COLO668 (cell line): Measurements from ENCODE around the gene STXBP1.

ENCODE experiments used
- DNase-seq: peaks from one replicate; lab custom pipeline; 2025; ENCODE audit not compliant: unreplicated experiment; lab: John Stamatoyannopoulos, UW

STXBP1 gene

DNA sequence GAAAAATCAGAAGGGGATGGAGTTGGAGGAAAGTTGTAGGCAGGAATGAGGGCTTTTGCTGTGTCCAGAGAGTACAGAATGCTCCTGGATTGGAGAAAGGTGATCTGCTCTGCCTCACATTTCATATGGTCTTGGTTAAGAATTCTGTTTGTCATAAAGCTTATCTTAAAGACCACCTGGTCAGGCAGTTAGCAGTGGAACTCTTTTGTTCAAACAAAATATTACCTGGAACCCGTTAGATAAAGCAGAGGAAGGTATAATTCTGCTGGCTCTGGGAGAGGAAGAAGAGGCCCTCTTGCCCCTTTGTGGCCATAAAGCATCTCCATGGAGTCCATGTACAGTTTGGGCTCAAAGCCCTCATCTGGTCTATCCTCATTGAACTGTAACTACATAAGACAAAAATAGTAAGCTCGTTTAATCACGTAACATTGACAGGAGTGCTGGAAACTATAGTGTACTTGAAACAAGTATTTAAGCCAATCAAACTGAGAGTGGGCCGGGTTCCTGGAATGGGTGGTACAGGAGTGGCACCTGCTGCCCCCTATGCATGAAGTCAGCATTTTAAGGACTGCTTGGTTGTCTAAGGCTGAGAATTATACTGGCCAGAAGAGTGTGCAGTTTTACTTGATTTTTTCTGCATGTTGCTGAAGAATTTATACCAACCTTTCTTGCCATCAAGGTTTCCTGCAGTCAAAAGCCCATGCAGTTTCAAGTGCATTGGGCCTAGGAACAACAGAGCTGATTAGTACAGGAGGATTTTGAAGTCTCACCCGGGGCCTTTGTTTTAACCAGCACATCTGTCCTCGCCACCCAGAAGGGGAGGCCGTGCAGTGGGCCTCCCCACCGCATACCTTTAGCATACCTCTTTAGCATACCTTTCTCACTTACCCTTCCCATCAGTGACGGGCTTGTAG is 39.9 kb downstream of the STXBP1 start:
- no peak for DNase-seq

DNA sequence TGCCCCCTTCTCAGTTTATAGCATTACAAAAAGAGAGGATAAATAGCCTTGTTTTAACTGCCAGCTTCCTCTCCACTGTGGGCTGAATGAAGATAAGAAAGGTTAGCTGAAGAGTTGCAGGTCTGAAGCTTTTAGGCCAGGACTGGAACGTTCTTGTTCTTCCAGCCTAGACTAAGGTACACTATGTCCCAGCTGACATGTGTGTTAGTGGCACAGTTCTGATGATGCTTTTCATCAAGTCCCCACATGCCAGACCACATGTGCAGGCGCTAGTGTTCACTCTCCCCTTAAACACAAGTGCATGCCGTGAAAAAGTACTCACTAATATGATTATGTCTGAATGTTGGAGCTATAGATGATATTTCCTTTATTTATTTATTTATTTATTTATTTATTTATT is 40.7 kb downstream of the STXBP1 start:
- DNase-seq = no peak

DNA sequence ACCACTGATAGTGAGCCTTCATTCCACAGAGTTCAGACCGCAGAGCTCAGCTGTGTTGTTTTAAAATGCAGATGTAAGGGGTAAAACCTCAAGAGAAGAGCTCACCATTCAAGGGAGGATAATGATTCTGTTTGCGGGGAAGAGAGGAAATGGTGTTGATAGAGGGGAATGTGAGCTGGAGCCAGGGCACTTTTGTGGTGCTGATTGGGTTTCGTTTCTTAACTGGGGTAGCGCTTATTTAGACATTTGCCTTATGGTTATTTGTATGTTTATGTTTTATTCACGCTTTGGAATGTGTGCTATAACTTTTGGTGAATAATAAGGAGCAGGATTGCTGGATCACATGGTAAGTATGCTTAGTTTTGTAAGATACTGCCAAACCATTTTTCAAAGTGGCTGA is 42.5 kb downstream of the STXBP1 start:
- no peak for DNase-seq

DNA sequence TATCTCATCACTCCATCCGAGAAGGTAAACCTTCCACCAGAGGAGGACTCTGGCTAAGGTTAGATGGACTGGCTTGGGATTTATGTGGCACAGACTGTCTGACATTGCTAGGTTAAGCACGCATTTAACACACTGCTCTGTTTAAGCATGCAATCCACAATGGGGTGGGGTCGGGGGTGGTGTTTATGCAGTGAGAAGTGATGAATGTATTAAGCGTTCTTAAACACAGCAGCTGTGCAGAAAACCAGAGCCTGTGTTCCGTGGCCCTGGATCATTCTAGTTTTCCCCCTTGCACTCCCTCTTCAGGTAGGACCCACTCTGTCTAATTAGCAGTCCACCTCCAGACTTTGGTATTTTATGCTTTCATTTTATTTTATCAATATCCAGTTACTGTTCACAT is 46.4 kb downstream of the STXBP1 start:
- DNase-seq = no peak

DNA sequence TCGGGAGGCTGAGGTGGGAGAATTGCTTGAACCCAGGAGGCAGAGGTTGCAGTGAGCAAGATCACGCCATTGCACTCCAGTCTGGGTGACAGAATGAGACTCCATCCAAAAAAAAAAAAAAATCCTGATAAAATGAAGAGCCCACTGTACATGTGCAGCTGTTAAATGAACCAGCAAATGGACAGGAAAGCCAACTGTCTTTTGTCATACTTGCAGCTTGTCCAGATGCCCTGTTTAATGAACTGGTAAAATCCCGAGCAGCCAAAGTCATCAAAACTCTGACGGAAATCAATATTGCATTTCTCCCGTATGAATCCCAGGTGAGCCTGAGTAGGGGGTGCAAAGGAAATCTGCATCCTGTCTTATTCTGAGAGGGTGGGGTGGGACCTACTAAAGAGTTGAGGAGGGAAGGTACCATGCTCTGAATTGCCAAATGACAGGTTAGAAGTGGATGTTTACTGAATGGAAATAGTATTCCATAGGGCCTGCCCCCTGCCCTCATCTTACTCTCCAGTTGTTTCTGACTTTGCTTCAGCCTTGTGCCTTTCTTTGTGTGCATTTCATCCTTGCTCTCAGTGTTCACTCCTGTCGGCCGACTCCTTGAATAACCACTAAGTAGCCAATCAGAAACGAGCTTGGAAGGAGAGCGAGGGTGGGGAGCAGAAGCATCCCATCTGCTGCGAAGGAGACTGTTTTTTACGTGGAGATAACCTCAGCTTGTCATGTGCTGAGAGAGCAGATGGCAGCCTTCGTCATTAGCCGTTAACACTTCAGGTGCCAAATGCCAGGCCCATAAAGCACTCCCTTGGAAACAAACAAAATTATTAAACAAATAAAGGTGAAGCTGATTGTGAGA is 49.0 kb downstream of the STXBP1 start:
- peak; percentile 17 for DNase-seq

DNA sequence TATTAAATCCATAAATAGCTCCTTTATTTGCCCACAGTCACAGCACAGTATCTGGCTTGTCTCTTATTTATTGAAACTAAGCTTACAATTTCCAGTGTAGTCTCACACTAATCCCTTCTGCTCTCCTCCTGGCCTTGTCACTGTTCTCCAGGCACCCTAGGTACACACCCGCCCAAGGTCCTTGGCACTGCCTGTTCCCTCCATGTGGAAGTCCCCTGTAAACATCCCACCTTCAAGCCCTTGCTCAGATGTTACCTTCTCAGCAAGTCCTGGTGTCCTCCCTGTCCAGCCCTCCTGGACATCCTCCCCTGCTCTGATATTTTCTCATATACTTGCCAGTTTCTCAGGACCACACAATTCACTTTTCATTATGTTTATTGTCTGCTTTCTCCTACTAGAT is 50.5 kb downstream of the STXBP1 start:
- DNase-seq = no peak

DNA sequence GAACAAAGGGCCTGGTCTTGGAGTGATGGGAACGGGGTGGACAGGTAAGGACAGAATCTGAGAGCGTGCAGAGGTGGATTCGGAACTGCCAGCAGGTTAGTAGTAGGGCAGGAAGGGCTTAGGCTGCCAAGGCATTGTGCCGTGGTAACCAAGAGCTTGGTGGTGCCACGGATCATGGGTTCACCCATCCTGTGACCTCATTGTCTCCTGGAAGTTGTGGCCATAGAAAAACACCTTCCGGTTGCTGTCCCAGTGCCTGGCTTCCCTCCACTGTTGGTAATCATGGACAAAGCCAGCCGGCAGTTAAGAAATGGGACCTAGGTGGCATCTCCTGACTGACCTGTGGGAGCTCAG is 52.2 kb downstream of the STXBP1 start:
- no peak for DNase-seq

DNA sequence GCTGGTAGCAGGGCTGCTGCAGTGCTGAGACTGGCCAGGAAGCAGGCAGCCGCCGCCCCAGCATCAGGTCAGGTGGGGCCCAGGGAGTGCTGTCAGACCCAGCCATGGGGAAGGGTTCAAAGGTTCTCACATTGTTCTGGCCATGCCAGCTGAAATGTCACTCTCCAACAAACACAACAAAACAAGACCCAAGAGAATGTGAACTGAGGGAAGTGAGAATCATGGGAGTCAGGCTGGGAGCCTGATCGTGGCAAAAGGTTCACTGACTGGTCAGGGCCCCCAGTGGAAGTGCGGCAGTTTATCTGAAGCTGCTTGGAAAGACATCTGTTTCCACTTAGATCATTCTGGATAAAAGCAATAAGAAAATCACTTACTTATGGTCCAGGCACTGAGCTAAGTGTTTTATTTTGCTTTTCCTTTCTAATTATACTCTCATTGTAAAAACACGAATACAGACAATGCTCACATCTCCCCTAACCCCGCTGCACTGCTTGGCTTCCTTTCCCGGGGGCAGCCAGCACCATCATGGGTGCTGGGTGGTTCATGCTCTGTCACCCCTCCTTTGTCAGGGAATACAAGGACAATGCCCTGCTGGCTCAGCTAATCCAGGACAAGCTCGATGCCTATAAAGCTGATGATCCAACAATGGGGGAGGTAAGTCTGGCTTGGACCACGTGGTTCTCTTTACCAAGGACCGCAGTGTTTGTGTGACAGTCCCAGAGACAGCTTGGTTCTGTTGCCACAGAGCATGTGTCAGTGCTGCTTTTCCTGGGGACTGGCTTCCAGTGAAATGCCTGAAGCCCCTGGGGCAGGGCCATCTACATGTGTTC is 52.8 kb downstream of the STXBP1 start:
- no peak for DNase-seq

DNA sequence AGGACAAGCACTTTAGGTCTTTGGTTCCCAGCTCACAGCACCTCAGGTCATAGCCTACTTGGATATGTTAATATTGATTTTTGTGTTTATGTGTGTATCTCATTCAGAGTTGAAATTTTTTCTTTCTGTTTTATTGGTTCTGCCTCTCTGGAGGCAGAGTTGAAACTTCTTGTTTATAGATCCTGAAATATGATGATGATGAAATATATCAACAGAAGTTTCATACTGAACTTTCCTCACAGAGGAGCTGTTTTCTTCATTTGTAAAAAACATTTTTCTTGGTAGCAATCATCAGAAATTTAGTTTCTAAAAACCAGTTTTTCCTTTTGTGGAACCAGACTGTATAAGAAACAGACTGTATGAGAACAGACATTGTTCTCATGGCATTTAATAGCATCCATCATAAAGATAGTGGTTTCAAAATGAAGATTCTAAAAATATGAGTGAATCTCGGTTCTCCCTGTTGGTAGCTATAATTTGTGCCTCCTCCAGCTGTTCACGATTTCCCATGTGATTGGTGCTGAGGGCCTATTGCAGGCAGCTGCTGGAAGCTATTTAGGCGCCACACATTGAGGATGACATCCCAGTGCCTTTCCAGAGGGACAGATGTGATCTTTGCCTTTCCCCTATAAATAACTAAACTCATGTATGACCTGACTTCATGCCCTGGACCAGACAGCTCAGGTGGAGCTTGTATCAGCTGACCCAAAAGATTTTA is 55.2 kb downstream of the STXBP1 start:
- DNase-seq = no peak

DNA sequence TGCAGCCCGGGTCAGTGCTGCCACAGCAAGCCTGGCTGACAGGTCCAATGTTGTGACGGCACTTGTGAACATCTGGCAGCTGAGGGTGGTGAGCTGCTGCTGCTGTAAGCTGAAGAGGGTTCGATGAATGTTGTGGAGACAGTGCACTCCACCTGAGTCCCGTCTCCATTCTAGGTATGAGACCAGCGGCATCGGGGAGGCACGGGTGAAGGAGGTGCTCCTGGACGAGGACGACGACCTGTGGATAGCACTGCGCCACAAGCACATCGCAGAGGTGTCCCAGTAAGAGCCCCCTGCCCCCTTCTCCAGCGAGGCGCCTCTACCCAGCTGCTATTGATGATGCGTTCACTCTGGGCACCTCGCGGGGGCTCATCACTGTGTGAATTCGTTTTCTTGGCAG is 55.8 kb downstream of the STXBP1 start:
- DNase-seq = no peak

DNA sequence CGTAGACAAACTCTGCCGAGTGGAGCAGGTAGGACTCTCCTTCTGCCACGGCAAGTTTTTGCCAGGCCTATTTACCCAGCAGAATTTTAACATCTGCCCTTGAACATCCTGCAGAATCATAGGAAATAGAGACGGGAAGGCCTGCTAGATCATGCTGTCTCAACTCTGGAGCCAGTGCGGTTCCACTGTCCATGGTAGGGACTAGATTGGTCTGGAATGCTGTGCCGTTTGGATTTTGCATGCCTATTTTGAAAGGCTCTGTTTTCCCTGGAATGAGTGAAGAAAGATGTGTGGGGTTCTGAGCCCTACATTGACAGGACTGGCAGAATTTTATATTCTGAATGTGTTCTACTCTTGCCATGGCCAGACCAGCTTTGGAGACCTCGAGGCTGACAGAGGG is 61.2 kb downstream of the STXBP1 start:
- no peak for DNase-seq

DNA sequence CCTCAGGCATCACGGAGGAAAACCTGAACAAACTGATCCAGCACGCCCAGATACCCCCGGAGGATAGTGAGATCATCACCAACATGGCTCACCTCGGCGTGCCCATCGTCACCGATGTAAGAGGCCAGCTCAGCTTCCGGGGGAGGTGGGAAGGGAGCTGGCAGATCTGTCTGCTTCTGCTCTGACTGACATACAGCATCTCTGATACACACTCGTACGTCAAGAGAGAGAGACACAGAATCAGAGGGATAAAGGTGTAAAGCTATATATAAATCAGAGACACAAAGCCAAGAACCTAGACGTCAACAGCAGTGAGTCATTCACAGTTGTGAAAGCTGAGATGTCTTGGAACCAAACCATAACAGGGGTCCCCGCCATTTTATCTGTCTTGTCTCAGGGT is 64.6 kb downstream of the STXBP1 start:
- no peak for DNase-seq

DNA sequence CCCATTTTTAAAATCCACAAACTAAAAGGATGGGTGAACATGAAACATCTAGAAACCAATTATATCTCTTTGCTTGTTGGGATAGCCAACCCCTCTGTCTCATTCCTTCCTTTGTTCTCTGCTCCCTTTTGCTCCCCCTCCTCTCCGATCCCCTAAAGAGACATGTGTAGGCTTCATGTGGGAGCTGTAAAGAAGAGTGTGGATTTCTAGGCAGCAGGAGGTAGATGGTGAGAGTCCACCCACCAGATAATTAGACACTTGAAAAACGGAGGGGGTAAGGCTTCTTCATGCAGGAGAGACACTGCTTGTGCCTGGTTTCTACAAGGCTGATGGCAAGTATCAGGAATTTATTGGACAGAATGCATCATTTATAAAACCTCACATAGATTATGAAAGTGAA is 67.4 kb downstream of the STXBP1 start:
- DNase-seq = no peak

DNA sequence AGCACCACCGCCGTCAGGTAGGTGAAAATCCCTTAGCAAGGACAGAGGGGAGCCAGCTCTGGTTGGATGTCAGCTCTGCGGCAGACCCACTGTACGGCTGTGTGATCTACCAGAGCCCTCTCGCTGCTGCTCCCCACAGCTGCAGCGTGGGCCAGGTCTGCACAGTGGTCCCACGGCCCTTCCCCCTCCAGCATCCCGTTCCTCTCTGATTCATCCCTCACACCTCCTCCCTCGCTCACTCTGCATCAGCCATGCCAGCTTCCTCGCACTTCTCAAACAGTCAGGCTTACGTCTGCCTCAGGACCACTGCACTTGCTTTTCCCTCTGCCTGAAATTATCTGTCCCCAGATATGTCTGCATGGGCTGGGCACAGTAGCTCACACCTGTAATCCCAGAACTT is 68.1 kb downstream of the STXBP1 start:
- no peak for DNase-seq

DNA sequence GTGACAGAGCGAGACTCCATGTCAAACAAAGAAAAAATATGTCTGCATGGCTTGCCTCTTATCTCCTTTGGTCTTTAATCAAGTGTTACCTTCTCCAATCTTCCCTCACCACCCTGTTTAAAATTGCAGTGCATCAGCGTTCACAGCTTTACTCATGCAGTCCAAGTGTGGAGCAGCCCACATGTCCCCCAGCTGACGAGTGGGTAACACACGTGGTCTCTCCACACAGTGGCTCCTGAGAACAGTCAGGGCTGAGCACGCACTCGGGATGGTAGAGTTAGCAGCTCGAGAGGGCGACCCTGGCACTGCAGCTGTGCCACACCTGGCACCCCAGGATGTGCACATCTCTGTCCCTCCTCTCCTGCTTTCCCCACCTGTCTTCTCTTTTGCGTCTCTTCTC is 68.8 kb downstream of the STXBP1 start:
- DNase-seq = no peak

DNA sequence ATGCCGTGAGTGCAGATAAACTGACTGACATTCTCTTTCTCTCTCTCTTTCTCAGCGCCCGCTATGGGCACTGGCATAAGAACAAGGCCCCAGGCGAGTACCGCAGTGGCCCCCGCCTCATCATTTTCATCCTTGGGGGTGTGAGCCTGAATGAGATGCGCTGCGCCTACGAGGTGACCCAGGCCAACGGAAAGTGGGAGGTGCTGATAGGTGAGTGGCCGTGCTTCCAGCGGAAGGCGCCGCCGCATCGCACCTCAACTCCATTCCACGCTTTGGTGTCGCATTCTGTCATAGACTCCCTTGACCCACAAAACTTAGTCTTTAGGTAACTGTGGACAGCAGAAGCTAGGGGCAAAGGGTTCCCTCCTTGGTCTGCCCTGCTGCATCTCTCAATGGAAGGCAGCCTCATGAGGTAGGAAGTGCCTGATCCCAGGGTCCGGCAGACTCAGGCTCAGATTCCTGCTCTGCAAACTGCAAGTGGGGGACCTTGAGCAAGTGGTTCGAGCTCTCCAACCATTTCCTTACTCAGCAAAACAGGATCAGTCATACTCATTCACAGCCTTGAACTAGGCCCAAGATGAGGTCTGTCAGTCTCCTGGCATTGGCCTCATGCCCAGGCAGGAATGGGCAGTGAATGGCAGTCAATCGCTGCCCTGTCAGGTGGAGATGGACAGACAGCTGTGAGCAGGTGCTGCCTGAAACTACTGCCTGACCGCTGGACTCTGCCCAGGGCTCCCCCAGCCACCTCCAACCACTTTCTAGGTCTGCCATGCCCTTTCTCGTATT is 70.5 kb downstream of the STXBP1 start:
- DNase-seq = no peak

DNA sequence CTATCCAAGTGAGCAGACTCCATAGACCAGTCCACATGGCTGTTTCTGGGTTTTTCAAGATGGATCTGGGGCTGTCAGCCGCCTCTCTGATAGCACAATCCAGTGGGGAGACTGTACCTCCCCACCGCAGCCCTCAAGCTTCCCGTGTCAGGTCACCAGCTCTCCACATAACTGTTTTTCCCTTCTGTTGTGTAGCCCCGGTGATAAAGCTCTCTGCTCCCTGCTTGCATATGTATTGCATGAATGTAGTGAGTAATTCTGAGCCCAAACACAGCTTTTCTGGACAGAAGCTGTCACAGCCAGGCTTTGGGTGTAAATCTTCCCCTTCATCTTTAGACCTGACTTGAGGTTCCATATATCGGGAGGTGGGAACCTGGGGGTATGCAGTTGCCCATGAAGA is 71.6 kb downstream of the STXBP1 start:
- DNase-seq = no peak

DNA sequence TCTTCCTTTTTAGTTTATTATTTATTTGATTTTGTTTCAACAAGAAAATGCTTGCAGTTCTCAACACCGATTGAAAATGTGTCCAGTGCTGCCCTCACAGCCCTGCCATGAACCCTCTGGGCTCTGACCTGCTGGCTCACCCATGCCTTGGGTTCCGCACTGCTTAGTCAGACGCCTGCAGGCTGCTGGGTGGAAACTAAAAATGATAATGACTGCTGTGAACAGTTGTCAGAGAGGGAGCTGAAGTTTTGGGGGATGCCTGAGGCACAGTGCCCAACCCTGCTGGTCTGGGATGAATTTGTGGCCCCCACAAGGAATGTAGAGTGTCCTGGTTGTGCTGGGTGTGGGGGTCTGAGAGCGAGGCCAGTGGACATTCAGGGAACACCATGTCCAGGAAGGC is 72.5 kb downstream of the STXBP1 start:
- DNase-seq = no peak

DNA sequence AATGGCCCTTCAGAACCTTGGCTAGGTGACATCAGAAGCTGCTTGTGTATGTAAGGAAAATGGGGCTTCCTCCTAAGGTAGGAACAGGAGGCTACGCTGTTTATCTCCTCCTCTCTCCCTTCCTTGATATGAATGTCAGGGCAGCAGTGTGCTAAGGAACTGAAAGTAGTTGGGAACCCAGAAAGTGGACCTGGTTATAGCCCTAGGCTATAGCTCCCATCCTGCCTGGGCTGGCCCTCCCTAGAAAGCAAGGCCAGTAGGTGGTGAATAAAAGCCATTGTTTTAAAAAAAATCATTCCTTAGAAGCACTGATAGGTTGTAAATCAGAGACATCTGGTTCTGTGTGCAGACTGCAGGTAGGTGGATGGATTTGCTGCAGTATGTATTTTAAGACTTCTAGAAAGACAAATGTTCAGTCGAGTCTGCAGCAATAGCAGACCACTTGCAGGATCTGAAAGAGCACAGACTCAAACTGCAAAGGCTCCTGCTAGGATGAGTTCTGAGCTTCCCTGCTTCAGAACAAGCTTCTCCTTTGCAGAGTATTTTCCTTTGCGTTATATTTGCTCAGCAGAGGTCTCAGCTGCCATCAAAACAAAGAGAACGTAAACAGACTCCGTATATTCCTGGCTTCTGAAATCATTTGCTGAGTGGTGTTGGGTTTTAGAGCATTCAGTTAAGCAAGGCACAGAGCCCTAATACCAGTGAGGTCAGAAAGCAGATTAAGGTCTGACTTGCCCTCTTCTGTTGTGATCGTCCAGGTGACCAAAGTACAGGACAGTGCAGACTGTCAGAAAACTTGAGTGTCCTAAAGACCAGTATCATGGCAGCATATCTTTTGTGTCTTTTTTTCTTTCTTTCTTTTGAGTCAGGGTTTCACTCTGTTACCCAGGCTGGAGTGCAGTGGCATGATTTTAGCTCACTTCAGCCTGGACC is 74.7 kb downstream of the STXBP1 start:
- DNase-seq = no peak
